Fibroblast of skin of scalp (primary cell): ENCODE results near the gene MRPL50.

Experiments
- DNase-seq: peaks from one replicate; pipeline ENCODE4 v3.0.0-alpha.2; 2013

Gene MRPL50

DNA sequence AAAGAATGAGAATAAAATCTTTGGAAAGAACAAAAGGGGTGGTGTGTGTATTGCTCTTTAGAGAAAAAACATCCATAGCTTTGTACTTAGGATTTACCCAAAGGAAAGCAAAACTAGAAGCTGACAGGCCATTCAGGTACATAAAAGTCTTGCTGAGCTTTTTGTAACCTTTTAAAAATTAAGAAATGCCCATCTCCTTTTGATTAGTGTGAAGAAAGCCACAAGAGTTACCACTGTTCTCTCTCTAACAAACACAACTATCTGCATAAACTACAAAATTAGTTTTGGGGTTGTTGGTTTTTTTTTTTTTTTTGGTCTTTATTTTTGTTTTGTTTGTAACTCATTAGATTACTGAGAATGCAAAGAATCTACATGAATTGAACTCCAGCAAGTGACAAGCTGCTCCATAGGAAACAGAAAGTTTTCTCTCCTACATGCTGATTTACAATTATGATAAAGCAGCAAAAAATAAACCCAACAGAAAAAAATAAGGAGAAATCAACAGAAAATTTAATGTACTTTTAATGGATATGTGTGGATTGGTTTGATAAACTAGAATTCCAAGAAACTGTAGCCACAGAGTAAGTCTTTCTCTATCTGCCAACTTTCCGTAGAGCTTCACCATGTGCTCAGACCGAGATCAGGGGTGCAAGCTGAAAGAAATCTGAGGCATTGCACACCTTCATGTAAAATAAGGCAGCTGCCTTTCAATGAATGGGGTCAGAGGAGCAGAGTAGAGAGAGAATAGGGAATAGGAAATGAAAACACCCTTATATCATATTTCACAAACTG is 25.9 kb downstream of the MRPL50 start:
- no peak for DNase-seq

DNA sequence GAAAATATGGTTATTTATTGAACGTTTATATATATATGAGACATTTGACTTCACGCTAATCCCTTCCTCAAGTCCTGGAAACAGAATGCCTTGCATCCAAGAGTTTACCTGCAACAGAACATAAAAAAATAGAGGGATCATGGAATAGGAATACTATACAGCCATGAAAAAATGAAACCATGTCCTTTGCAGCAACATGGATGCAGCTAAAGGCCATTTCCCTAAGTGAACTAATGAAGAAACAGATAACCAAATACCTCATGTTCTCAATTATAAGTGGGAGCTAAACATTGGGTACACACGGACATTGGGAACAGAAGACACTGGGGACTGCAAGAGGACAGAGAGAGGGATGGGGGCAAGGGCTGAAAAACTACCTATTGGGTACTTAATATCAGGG is 26.6 kb downstream of the MRPL50 start:
- no peak for DNase-seq

DNA sequence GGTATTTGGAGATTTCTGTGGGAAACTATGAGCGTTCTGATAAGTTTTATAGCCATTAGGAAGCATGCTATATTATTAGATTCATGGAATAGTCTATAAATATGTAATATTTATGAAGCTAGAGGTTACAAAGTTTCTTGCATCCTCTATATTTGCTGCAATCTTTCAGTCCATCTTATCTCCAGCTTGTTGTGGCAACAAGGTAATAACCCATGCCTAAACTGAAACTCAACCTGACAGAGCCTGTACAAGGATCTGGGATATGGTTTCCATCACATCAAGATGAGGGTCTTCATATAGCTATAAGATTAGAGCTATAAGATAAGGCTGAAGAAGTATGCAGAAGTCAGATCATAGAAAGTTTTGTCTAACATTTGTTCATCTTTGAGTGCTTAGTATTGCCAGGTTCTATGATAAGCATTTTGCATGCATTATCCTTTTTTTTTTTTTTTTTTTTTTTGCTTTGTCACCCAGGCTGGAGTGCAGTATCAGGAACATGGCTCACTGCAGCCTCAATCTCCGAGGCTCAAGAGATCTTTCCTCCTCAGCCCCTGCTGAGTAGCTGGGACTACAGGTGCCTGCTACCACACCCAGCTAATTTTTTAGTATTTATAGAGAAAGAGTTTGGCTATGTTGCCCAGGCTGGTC is 28.4 kb downstream of the MRPL50 start:
- DNase-seq, result no peak

DNA sequence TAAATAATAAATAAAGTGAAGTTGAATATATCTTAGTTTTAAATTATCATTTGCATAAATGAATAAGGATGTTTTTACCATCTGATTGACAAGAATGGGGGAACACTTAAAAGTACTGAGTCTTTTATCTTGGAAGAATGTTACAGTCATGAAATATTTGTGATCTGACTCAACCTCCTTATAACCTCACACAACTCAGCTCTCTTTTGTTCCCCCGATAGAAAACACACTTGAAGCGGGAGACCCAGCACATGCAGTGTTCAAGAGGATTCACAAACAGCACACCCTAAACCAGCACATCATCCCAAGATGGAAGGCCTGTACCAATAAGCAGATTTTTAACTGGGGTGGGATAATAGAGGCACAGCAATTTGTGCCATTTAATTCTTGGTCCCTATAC is 29.1 kb downstream of the MRPL50 start:
- peak; percentile 51 for DNase-seq

DNA sequence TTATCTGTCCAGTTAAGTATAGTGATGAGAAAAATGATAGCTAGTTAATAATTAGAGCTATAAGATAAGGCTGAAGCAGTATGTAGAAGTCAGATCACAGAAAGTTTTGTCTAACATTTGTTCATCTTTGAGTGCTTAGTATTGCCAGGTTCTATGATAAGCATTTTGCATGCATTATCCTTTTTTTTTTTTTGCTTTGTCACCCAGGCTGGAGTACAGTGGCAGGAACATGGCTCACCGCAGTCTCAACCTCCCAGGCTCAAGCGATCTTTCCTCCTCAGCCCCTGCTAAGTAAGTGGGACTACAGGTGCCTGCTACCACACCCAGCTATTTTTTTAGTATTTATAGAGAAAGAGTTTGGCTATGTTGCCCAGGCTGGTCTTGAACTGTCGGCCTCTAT is 31.1 kb downstream of the MRPL50 start:
- DNase-seq, result no peak

DNA sequence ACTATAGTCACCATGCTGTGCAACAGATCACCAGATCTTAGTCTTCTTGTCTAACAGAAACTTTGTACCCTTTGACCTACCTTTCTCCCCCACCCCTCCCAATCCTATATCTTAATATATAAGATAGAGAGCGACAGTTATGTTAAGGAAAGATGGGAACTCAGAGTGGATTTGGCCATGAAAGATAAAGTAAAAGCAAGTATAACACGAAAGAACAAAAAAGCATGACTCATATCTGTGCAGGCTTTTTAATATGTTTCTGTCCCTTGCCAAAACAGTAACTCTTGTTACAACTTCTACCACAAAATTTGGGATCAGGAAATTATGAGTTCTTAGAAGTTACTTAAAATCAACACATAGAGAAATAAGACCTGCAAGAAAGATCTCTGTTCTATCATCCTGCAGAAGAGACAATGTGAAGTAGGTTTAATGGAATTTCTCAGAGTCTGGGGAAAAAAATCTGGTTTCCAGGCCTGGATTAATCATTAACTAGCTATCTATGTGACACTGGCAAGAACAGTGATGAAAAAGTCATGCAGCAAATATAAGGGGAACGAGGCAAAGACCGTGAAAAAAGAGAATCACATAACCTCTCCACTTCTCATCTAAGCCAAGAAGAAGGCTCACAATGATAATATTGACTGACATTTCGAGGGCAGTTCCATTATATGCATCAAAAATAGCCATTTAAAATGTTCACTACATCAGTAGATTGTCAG is 32.2 kb downstream of the MRPL50 start:
- peak; percentile 56 for DNase-seq

DNA sequence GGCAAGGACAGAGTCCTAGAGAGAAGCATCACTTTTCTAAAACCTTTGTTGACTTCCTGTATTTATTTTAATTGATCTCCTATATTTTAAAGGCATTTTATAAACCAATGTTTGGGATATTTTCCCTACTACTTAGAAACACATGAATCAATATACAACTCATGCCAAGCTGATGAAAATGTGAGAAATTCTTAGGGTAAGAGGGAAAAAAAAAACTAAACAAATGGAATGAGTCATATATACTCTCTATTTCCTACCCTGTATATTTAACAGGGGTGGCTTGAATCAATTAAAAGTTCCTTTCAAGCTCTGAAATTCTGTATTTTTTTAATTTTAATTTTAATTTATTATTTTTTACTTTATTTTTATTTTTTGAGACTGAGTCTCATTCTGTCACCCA is 33.2 kb downstream of the MRPL50 start:
- peak; percentile 86 for DNase-seq

DNA sequence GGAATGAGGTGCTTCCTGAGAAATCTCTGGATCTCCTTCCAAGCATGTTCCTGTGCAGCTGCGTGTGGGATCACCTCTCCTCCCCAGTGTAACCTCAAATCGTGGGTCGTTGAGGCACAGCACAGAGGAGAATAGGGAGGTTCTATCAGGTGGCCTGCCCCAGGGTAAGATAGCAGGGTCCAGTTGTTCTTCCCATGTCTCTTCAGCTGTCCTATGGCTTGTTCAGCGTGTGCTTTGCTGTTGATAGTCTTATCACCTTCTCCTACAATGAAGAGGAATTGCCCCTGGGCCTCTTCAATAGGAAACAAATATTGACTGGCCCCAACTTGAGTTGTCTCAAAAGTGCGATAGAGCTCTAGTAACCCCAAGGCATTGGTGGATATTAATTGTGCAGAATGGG is 36.0 kb downstream of the MRPL50 start:
- no peak for DNase-seq

DNA sequence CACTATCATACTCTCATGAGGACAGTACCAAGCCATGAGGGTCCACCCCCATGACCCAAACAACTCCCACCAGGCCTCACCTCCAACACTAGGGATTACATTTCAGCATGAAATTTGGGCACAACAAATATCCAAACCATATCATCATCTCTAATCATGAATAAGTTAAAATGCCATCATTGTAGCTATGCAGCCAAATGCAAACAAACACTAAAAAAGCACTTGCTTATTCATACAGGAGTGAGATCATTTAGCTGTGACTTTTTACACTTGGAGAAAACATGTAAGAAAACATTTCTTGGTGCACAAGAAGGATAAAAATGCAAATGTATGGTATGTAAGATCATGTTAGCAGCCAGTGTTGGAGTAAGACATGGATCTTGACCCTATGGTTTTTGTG is 37.8 kb downstream of the MRPL50 start:
- no peak for DNase-seq

DNA sequence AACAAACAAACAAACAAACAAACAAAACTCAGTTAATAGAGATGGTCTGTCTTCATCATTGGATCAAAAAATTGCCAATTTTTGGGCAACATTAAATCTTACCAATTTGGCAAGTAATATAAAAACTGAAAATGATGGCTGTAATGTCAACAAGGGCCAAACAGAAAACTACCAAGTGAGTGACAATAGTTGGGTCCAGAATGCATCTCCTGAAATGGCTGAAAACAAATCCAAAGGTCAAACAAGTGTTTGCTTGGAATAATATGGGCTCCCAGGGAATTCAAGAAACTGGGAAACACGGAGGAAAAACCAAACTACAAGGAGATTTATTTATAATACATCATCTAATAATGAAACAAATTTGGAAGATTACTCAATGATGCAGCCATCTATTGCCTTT is 38.7 kb downstream of the MRPL50 start:
- DNase-seq, result no peak

DNA sequence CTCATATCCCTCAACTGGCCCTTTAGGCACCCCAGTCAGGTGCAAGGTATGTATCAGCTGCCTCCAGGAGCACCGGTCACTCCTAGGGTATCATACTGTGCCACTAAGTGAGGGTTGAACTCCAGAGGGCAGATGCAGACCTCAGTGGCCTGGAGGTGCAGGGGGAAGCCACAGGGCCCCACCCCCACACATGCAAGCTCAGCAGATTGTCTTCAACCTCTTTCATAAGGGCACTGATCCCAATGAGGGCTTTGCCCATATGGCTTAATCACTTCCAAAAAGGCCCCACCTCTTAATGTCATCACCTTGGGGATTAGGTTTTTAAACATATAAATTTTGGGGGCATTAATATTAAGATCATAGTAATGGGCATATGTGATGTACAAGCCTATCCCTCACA is 41.8 kb downstream of the MRPL50 start:
- DNase-seq, result no peak

DNA sequence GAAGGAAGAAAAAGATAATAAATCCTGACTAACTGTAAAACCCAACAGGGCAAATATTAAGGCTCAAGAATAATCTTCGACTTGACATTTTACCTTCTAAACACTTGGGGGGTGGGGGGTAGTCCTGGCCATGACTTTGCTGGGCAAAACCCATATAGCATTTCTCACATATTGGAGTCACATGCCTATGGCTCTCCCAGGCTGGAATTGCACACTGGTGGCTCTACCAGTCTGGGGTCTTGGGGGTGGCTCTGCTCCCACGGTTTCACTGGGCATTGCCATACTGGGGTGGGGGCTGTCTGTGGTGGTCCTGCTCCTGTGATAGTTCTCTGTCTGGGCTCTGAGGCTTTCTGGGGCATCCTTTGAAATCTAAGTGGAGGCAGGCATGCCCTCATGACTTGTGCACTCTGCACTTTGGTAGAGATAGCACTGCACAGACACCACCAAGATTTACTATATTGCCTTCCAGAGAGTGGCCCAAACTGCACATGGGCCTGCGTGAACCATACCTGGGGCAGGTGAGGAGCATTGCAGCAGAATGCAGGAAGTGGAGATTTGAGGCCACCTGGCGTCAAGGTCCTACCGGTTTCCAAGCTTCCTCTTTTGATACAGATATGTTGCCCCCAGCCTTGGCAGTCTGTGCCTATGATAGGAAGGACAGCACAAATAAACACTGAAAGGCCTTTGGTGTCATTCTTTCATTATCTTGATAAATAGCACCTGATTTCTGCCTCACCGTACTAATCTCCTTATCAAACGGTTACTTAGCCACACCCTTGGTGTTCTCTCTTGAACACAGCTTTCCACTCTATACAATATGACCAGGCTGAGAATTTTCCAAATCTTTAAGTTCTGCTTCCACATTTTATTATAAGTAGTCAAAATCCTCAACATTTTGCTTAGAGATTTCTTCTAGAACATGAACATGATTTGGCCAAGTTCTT is 43.4 kb downstream of the MRPL50 start:
- DNase-seq, result no peak

DNA sequence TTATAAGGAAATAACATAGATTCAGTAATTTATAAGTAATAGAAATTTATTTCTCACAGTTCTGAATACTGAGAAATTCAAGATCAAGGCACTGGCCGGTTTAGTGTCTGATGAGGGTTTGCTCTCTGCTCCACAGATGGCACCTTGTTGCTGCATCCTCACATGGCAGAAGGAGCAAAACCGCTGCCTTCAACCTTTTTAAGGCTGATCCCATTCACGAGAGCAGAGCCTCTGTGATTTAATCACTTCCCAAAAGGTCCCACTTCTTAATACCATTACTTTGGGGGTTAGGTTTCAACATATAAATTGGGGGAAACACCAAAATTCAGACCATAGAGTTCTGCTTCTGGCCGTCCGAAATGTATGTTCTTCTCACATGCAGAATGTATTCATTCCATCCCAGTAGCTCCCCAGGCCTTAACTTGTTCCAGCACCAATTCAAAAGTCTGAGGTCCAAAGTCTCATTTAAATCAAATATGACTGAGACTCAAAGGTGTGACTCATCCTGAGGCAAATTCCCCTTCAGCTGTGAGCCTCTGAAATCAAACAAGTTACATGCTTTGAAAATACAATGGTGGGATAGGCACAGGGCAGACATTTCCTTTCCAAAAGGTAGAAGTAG is 44.2 kb downstream of the MRPL50 start:
- DNase-seq, result no peak

DNA sequence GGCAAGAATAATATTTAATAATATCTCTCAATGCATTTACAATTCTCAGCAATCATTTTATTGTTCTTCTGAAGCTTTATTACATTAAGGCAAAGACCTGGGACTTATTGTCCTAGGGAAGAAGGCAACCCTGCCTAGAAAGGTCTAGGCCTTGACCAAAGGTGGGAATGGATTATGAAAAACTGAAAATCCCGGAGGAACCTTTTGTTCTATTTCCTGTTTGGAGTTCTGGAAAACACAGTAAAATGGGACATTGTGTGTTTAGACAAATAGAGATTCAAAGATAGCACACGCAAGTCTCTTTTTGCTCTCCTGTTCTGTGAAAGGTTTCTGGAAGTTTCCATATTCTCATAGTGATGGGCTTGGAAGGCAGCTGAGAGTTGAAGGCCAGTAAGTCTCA is 44.7 kb downstream of the MRPL50 start:
- DNase-seq, result no peak

DNA sequence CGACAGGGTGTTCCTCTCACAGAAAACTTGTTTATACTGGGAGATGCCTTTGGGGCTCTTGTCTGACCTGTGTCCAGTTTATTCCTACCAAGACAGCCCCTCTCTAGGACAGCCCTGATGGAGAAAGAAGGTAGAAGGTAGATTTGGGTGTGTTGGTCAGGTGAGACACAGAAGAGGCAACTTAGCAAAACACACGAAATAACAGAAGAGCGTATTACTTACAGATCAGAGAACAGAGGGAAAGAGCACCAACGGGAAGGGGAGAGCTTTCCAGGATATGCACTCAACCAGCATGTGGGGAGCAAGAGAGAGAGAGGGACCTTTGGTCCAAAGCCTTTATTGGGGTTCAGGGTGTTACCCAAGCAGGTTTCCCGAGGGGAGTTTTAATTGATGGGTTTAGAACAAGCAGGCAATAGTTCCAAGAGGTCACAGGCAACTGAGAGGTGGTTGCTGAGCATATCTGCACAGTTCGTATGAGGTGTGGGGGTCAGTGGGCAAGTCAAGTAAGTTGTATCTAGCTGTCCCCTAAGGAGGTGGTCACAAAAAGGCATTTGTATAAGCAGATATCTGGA is 45.4 kb downstream of the MRPL50 start:
- no peak for DNase-seq

DNA sequence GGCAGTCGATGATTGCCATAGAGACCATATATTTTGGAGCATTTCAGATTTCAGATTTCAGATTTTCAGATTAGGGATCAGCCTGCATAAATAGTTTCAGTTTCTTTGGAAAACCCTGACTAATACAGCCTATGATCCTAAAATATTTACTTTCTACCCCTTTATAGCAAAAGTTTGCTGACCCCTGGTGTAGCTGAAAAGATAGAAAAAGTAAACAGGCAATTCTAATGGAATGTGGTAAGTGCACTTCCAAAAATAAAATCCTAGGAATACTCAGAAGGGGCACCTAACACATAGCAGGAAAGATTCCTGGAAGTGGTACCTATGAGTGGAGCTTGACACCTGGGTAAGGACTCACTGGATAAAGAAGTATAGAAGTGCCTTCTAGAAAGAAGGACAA is 48.1 kb downstream of the MRPL50 start:
- DNase-seq, result no peak

DNA sequence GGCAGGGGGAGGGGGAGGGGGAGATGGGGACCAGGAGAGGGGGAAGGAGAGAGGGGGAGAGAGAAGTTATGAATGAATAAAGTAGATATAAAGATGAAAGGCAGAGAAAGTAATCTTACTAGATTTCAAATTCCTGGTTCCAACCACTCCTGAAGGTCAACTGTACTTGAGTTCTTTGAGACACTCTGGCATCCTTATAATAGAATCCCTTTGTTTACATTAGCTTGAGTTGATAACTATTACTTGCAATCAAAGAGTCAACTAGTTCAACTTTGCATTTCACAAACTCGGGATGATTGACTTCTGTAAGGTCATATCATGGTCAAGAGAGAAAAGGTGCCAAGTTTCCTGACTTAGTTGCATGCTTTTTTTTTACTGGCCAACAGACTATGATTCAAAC is 55.8 kb downstream of the MRPL50 start:
- no peak for DNase-seq

DNA sequence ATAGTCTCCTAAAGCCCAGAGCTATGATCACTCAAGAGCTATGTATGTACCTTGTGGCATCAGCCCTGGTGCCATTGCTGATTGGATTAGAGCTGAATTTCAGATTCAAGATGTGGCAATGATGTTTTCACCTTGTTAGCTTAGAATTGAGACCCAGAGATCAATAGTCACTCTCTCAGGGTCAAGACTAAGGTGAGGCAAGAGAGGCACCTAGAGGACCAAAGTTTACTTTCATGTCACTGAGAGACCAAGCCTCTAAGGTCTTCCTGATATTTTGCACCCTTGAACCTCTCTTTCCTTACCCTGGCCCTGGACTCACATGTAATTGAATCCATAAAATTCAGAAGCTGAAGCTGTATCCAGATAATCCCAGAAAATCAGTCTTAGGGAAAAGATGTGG is 56.5 kb downstream of the MRPL50 start:
- no peak for DNase-seq
